ENCODE results near the gene CADM3. TPM values are rescaled to one million over a fixed set of nuclear protein-coding genes. Genes with fewer than 3 reads are reported as not detected.

Gene CADM3
- polyA plus RNA-seq, 3 donors, result not detected

DNA sequence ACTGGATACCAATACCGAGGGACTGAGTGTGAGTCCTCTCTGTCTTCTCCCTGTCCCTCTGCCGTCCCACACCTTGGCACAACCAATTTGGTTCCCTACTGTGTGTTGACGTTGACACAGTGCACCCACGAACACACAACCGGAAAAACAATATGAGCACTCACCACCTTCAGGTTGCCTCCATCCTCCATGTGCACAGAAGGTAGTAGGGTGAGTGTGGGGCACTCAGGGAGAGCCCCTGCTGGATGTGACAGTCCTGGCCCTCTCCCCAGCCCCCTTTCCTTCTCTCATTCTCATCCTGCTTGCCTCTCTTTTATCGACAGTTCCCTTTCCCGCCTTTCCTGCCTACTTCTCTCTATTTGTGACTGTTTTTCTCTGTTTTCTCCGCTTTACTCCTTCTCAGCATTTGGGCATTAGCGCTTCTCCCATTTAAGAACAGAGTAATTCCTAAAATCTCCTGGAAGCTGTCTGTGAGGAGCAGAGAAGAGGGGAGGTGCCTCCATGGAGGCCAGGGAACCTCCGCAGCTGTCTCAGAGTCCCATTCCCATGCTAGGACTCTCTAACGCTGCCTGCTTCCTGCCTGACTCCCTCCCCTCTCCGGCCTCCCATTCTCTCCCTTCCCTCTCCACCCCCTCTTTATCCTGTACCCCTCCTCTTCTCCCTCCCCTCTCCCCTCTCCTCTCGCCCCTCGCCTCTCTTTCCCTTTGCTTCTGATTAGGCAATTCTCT lies 16.4 kb downstream of the CADM3 start:
- H3K27ac Mint-ChIP-seq, result peak overlapping the region in 1 of 7 donors; percentile 47
- Histone ChIP-seq H3K4me1 (ENCODE audit: control insufficient read depth in 1 of 2, insufficient read depth in 2 of 2, low read length in 2 of 2) (peaks cover 6 to 13% of the 10 kb centered on the region in 2 donors), H3K79me2 (ENCODE audit: insufficient read depth, low read length) (no peaks in the 10 kb centered on the region), H3K9me3 (replicated peaks in 1 of 2; ENCODE audit: control insufficient read depth in 1 of 2, insufficient read depth in 1 of 2, low read length in 2 of 2) (no peaks in the 10 kb centered on the region), H3K9ac (ENCODE audit: insufficient read depth, low read length, poor library complexity, severe bottlenecking) (no peak overlapping the region), H3K36me3 (replicated peaks in 1 of 2; ENCODE audit: control insufficient read depth in 1 of 2, insufficient read depth in 2 of 2, low read length in 2 of 2) (no peaks in the 10 kb centered on the region), H4K20me1 (ENCODE audit: insufficient read depth, low read length) (no peaks in the 10 kb centered on the region), H3K4me3 (replicated peaks in 1 of 3; ENCODE audit: low read depth in 2 of 3, low read length in 3 of 3) (peak overlapping the region in 1 of 3 experiments; percentile 49), H2AFZ (ENCODE audit: insufficient read depth, low read depth, low read length, poor library complexity, severe bottlenecking) (peak overlapping the region; percentile 43), H3K27ac (ENCODE audit: low read depth in 1 of 2, low read length in 2 of 2) (no peak overlapping the region), H3K4me2 (replicated peaks; ENCODE audit: extremely low read depth, low read length, poor library complexity, severe bottlenecking) (peak overlapping the region; percentile 48), H3K27me3 (ENCODE audit: control insufficient read depth in 2 of 2, insufficient read depth in 2 of 2, low read length in 2 of 2) (peaks cover 52 to 65% of the 10 kb centered on the region in 2 donors)
- TF ChIP-seq, protein P1, sequence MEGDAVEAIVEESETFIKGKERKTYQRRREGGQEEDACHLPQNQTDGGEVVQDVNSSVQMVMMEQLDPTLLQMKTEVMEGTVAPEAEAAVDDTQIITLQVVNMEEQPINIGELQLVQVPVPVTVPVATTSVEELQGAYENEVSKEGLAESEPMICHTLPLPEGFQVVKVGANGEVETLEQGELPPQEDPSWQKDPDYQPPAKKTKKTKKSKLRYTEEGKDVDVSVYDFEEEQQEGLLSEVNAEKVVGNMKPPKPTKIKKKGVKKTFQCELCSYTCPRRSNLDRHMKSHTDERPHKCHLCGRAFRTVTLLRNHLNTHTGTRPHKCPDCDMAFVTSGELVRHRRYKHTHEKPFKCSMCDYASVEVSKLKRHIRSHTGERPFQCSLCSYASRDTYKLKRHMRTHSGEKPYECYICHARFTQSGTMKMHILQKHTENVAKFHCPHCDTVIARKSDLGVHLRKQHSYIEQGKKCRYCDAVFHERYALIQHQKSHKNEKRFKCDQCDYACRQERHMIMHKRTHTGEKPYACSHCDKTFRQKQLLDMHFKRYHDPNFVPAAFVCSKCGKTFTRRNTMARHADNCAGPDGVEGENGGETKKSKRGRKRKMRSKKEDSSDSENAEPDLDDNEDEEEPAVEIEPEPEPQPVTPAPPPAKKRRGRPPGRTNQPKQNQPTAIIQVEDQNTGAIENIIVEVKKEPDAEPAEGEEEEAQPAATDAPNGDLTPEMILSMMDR (IDR thresholded peaks at IDR 0.05), result no peak
- H3K36me3 Mint-ChIP-seq, result no peaks in the 10 kb centered on the region
- WGBS (ENCODE audit: insufficient coverage), result 31% methylated on average over 8 of the region's 14 CpGs
- H3K27me3 Mint-ChIP-seq (ENCODE audit: low read depth in 3 of 3), result peaks cover 43 to 61% (median 45%) of the 10 kb centered on the region in 3 donors
- DNase-seq, result no peak
- H3K9me3 Mint-ChIP-seq, result peaks cover 0 to 7% (median 0%) of the 10 kb centered on the region in 7 donors
- H3K4me1 Mint-ChIP-seq, result peaks cover 14% of the 10 kb centered on the region
- peak overlapping the region; percentile 65 to 83 for H3K4me3 Mint-ChIP-seq
- intact Hi-C loops (cut with micrococcal nuclease), result no loop called here

DNA sequence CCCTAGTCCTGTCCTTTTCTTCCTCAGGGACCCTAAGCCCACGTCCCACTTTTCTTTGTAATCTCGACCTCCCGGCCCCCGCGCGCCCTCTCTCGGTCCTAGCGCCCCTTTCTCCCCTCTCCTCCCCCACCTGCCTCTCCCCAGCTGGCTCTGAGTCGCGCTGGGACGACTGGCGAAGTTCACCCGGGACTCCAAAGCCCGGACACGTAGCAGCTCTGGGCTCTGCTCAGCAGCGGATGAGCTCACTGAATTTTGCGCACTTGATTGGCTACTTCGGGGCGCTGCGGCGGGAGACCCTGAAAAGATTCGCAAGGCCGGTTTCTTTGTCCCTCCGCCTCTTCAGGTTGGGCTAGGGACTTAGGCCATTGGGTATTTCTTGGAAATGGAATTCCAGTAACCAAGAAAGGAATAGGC lies 17.0 kb downstream of the CADM3 start:
- no peak overlapping the region for H3K9ac ChIP-seq (ENCODE audit: insufficient read depth, low read length, poor library complexity, severe bottlenecking)
- 1% methylated on average over 24 of the region's 24 CpGs for WGBS (ENCODE audit: insufficient coverage)
- no peaks in the 10 kb centered on the region for H3K36me3 Mint-ChIP-seq

More for the DNA sequence above, 17.0 kb downstream of the CADM3 start:
- Histone ChIP-seq H2AFZ (ENCODE audit: insufficient read depth, low read depth, low read length, poor library complexity, severe bottlenecking) (peak overlapping the region; percentile 43), H3K27me3 (ENCODE audit: control insufficient read depth in 2 of 2, insufficient read depth in 2 of 2, low read length in 2 of 2) (peaks cover 52 to 62% of the 10 kb centered on the region in 2 donors), H4K20me1 (ENCODE audit: insufficient read depth, low read length) (no peaks in the 10 kb centered on the region), H3K4me3 (replicated peaks in 1 of 3; ENCODE audit: low read depth in 2 of 3, low read length in 3 of 3) (peak overlapping the region in 1 of 3 experiments; percentile 49), H3K4me2 (replicated peaks; ENCODE audit: extremely low read depth, low read length, poor library complexity, severe bottlenecking) (peak overlapping the region; percentile 48), H3K79me2 (ENCODE audit: insufficient read depth, low read length) (no peaks in the 10 kb centered on the region), H3K27ac (ENCODE audit: low read depth in 1 of 2, low read length in 2 of 2) (no peak overlapping the region), H3K4me1 (ENCODE audit: control insufficient read depth in 1 of 2, insufficient read depth in 2 of 2, low read length in 2 of 2) (peaks cover 6 to 13% of the 10 kb centered on the region in 2 donors), H3K36me3 (replicated peaks in 1 of 2; ENCODE audit: control insufficient read depth in 1 of 2, insufficient read depth in 2 of 2, low read length in 2 of 2) (no peaks in the 10 kb centered on the region), H3K9me3 (replicated peaks in 1 of 2; ENCODE audit: control insufficient read depth in 1 of 2, insufficient read depth in 1 of 2, low read length in 2 of 2) (no peaks in the 10 kb centered on the region)
- peaks cover 0 to 7% (median 0%) of the 10 kb centered on the region in 7 donors for H3K9me3 Mint-ChIP-seq
- peak overlapping the region in 1 of 7 donors; percentile 31 for H3K27ac Mint-ChIP-seq
- peaks cover 14% of the 10 kb centered on the region for H3K4me1 Mint-ChIP-seq
- intact Hi-C loops (cut with micrococcal nuclease), result no loop called here
- DNase-seq, result peak; percentile 12 to 31 (median 15)
- H3K4me3 Mint-ChIP-seq, result peak overlapping the region; percentile 65 to 83
- TF ChIP-seq, protein P1 (IDR thresholded peaks at IDR 0.05), result no peak
- peaks cover 43 to 59% (median 46%) of the 10 kb centered on the region in 3 donors for H3K27me3 Mint-ChIP-seq (ENCODE audit: low read depth in 3 of 3)
